GM12892 (cell line): Measurements from ENCODE around the gene CHRDL1. TPM values are rescaled to one million over a fixed set of nuclear protein-coding genes. Genes with fewer than 3 reads are reported as not detected.
"Not testable (repeated sequence)": the region's sequence is repeated elsewhere in the genome, so short reads cannot be mapped to it uniquely, and the experiment has no call there.

Experiments
- DNase-seq: peaks from one replicate; pipeline ENCODE4 v3.0.0; 2011; ENCODE audit not compliant: insufficient read length
- FAIRE-seq: peaks from 2 replicates; lab custom pipeline; 2011; peaks lifted over from hg19 to GRCh38; lab: Jason Lieb, UNC
- POLR2A ChIP-seq: IDR thresholded peaks from 2 replicates; pipeline ENCODE4 v1.6.1; 2011; ENCODE audit warnings: low read depth, low read length, control low read depth
- POLR2AphosphoS5 ChIP-seq: IDR thresholded peaks from 2 replicates; pipeline ENCODE4 v1.6.1; 2011; ENCODE audit warnings: low read depth, low read length, control low read depth
- TAF1 ChIP-seq: IDR thresholded peaks from 2 replicates; pipeline ENCODE4 v1.6.1; 2011; ENCODE audit warnings: low read depth, mild to moderate bottlenecking, control low read depth, low read length, borderline replicate concordance
- polyA plus RNA-seq: library from polyadenylated mRNA; unstranded; fragments of >200 nt; gene quantifications from one replicate; pipeline ENCODE4 v1.2.1, GENCODE V29; 2012; ENCODE audit warnings: missing spikeins, inconsistent platforms; ENCODE audit not compliant: missing spikeins

CHRDL1 gene
- not detected for polyA plus RNA-seq

GRCh38 chrX:110795645-110796406 is at the start of gene CHRDL1:
TSS of gene CHRDL1 (minus strand) at chrX:110795817. CDS start at chrX:110792181, 3,636 bp downstream.
- FAIRE-seq = no peak
- no peak for TF ChIP-seq POLR2A
- TF ChIP-seq TAF1 = no peak
- TF ChIP-seq POLR2AphosphoS5 = no peak
- no peak for DNase-seq

- no peak for DNase-seq
- no peak for TF ChIP-seq POLR2AphosphoS5
- no peak for TF ChIP-seq TAF1
- TF ChIP-seq POLR2A = no peak
- FAIRE-seq = no peak
These were observed 41.4 kb upstream of the CHRDL1 start for GRCh38 chrX:110836982-110837381.

- FAIRE-seq (no peak), DNase-seq (no peak)
- no peak for TF ChIP-seq TAF1
- TF ChIP-seq POLR2A = no peak
- no peak for TF ChIP-seq POLR2AphosphoS5
These were observed 40.8 kb upstream of the CHRDL1 start for GRCh38 chrX:110836451-110836850.

GRCh38 chrX:110836001-110836400 is 40.4 kb upstream of the CHRDL1 start:
- FAIRE-seq = no peak
- no peak for TF ChIP-seq POLR2A
- TF ChIP-seq POLR2AphosphoS5 = no peak
- TF ChIP-seq TAF1 = no peak

GRCh38 chrX:110825972-110826371 is 30.4 kb upstream of the CHRDL1 start:
- no peak for FAIRE-seq
- TF ChIP-seq TAF1 = no peak
- TF ChIP-seq POLR2AphosphoS5 = no peak
- TF ChIP-seq POLR2A = no peak
- DNase-seq = no peak

More at GRCh38 chrX:110836001-110836400, 40.4 kb upstream of the CHRDL1 start:
- DNase-seq = no peak

- DNase-seq, FAIRE-seq: not testable (repeated sequence)
These were observed 20.9 kb upstream of the CHRDL1 start for GRCh38 chrX:110816543-110816942.

GRCh38 chrX:110806145-110806544 is 10.5 kb upstream of the CHRDL1 start:
- no peak for FAIRE-seq
- no peak for TF ChIP-seq TAF1
- TF ChIP-seq POLR2A = no peak
- no peak for TF ChIP-seq POLR2AphosphoS5
- no peak for DNase-seq

GRCh38 chrX:110805303-110805702 is 9.7 kb upstream of the CHRDL1 start:
- DNase-seq (no peak), FAIRE-seq (no peak)
- no peak for TF ChIP-seq POLR2AphosphoS5
- TF ChIP-seq POLR2A = no peak
- no peak for TF ChIP-seq TAF1

- FAIRE-seq (no peak), DNase-seq (no peak)
- no peak for TF ChIP-seq POLR2A
- TF ChIP-seq TAF1 = no peak
- TF ChIP-seq POLR2AphosphoS5 = no peak
These were observed 8.8 kb upstream of the CHRDL1 start for GRCh38 chrX:110804446-110804845.

- TF ChIP-seq POLR2AphosphoS5 (no peak), TAF1 (no peak), POLR2A (no peak)
- DNase-seq (no peak), FAIRE-seq (no peak)
These were observed 7.9 kb upstream of the CHRDL1 start for GRCh38 chrX:110803506-110803905.

- no peak for FAIRE-seq
- TF ChIP-seq POLR2AphosphoS5 = no peak
- no peak for TF ChIP-seq TAF1
- TF ChIP-seq POLR2A = no peak
- no peak for DNase-seq
These were observed 735 bp upstream of the CHRDL1 start for GRCh38 chrX:110796407-110796697.

GRCh38 chrX:110794601-110795000 is 1.0 kb downstream of the CHRDL1 start:
- FAIRE-seq (no peak), DNase-seq (no peak)

More at GRCh38 chrX:110794601-110795000, 1.0 kb downstream of the CHRDL1 start:
- TF ChIP-seq TAF1 = no peak
- TF ChIP-seq POLR2AphosphoS5 = no peak
- TF ChIP-seq POLR2A = no peak
